NCI-H2107 (cell line): ENCODE measurements around the gene RFPL1.

ENCODE experiments used
- DNase-seq: peaks from one replicate; lab custom pipeline; 2025; lab: John Stamatoyannopoulos, UW

Gene RFPL1

GRCh38 chr22:29443452-29443851 is 5.1 kb downstream of the RFPL1 start:
- no peak for DNase-seq

GRCh38 chr22:29443861-29444792 is 5.7 kb downstream of the RFPL1 start:
- DNase-seq = no peak

- DNase-seq = no peak
Measured at GRCh38 chr22:29445508-29445907, 7.1 kb downstream of the RFPL1 start.

GRCh38 chr22:29447906-29448305 is 9.5 kb downstream of the RFPL1 start:
- no peak for DNase-seq

GRCh38 chr22:29449296-29449875 is 11.0 kb downstream of the RFPL1 start:
- DNase-seq = no peak

GRCh38 chr22:29450222-29450621 is 11.8 kb downstream of the RFPL1 start:
- DNase-seq = no peak

GRCh38 chr22:29451863-29452262 is 13.5 kb downstream of the RFPL1 start:
- no peak for DNase-seq

GRCh38 chr22:29454276-29454675 is 15.9 kb downstream of the RFPL1 start:
- DNase-seq = no peak

GRCh38 chr22:29456211-29456671 is 17.9 kb downstream of the RFPL1 start:
- no peak for DNase-seq

- no peak for DNase-seq
Measured at GRCh38 chr22:29457730-29458129, 19.3 kb downstream of the RFPL1 start.

GRCh38 chr22:29458551-29458950 is 20.2 kb downstream of the RFPL1 start:
- DNase-seq = no peak

- no peak for DNase-seq
Measured at GRCh38 chr22:29459773-29460172, 21.4 kb downstream of the RFPL1 start.

GRCh38 chr22:29461263-29461662 is 22.9 kb downstream of the RFPL1 start:
- no peak for DNase-seq

- no peak for DNase-seq
Measured at GRCh38 chr22:29463629-29464028, 25.2 kb downstream of the RFPL1 start.

GRCh38 chr22:29464581-29464980 is 26.2 kb downstream of the RFPL1 start:
- DNase-seq = no peak

GRCh38 chr22:29469755-29470154 is 31.4 kb downstream of the RFPL1 start:
- DNase-seq = no peak

- DNase-seq = no peak
Measured at GRCh38 chr22:29470159-29470855, 31.9 kb downstream of the RFPL1 start.

- DNase-seq = no peak
Measured at GRCh38 chr22:29473001-29473400, 34.6 kb downstream of the RFPL1 start.

- DNase-seq = peak; percentile 26
Measured at GRCh38 chr22:29475550-29475949, 37.2 kb downstream of the RFPL1 start.

- no peak for DNase-seq
Measured at GRCh38 chr22:29476116-29476515, 37.7 kb downstream of the RFPL1 start.

GRCh38 chr22:29477723-29478318 is 39.4 kb downstream of the RFPL1 start:
- DNase-seq = no peak
